Lower lobe of right lung (tissue), 2 donors: Measurements from ENCODE around the gene TXNIP. TPM values are rescaled to one million over a fixed set of nuclear protein-coding genes. Genes with fewer than 3 reads are reported as not detected.

Source experiments
- ATAC-seq, 2 donors: fragments of 200-7000 bp; cut with Tn5 transposase; one replicate each; pipeline ENCODE4 v1.9.1; 2020 to 2022; ENCODE audit warnings: mild to moderate bottlenecking in 2 of 2, moderate library complexity in 2 of 2
- DNase-seq: peaks from one replicate; pipeline ENCODE4 v3.0.0-alpha.2; 2020
- H3K27ac ChIP-seq: fragments of 200-600 bp; one replicate; pipeline ENCODE4 v1.8.0; 2022
- H3K27me3 ChIP-seq: fragments of 200-600 bp; one replicate; pipeline ENCODE4 v1.8.0; 2022; ENCODE audit warnings: low read depth
- H3K36me3 ChIP-seq: fragments of 200-600 bp; one replicate; pipeline ENCODE4 v1.8.0; 2022; ENCODE audit warnings: mild to moderate bottlenecking
- H3K4me1 ChIP-seq: fragments of 200-600 bp; one replicate; pipeline ENCODE4 v1.8.0; 2022
- H3K4me3 ChIP-seq: fragments of 200-600 bp; one replicate; pipeline ENCODE4 v1.8.0; 2022; ENCODE audit warnings: mild to moderate bottlenecking
- H3K9me3 ChIP-seq: fragments of 200-600 bp; one replicate; pipeline ENCODE4 v1.8.0; 2022
- CTCF ChIP-seq: fragments of 200-600 bp; IDR thresholded peaks from one replicate; pipeline ENCODE4 v1.8.0; 2022; ENCODE audit warnings: antibody characterized with exemption, mild to moderate bottlenecking
- intact Hi-C: fragments of 100-400 bp; cut with DNase I; formaldehyde crosslinking; loops from one replicate; pipeline ENCODE4 v1.11.0; 2022
- total RNA-seq: library from RNA; stranded (reverse); fragmentation: NEBNext Ultra II Directional; extraction: Animal tissue kit (Norgen Biotek cat#: 25700); gene quantifications from one replicate; pipeline ENCODE4 v1.2.1, GENCODE V29; 2021
- donor health status: DM: no; HTN: yes; CAD: no; lungs with severe emphysema.

Gene TXNIP
- total RNA-seq, 1 donor from 2014 or later: 1,554 TPM

- peaks cover 65% of the 10 kb centered on the region for H3K4me1 ChIP-seq
- TF ChIP-seq CTCF: no peak
- H3K27ac ChIP-seq: peak overlapping the region; percentile 80
- no peaks in the 10 kb centered on the region for H3K27me3 ChIP-seq
- no peaks in the 10 kb centered on the region for H3K36me3 ChIP-seq
- intact Hi-C loops: no loop called here
- ATAC-seq (no peak), DNase-seq (peak; percentile 71)
- no peaks in the 10 kb centered on the region for H3K9me3 ChIP-seq
- H3K4me3 ChIP-seq: peak overlapping the region; percentile 69
These were observed 34.8 kb downstream of the TXNIP start for GRCh38 chr1:145961425-145962156.

- Histone ChIP-seq H3K4me1 (peaks cover 69% of the 10 kb centered on the region), H3K4me3 (peak overlapping the region; percentile 69), H3K9me3 (no peaks in the 10 kb centered on the region), H3K36me3 (no peaks in the 10 kb centered on the region), H3K27me3 (no peaks in the 10 kb centered on the region), H3K27ac (peak overlapping the region; percentile 80)
- DNase-seq (no peak), ATAC-seq (no peak)
- TF ChIP-seq CTCF: no peak
- intact Hi-C loops: no loop called here
These were observed 35.3 kb downstream of the TXNIP start for GRCh38 chr1:145961109-145961424.

- H3K27me3 ChIP-seq: no peaks in the 10 kb centered on the region
- H3K9me3 ChIP-seq: no peaks in the 10 kb centered on the region
- TF ChIP-seq CTCF: peak; percentile 31
- intact Hi-C loops: no loop called here
- ATAC-seq: peak; percentile 48
- H3K36me3 ChIP-seq: no peaks in the 10 kb centered on the region
- peaks cover 69% of the 10 kb centered on the region for H3K4me1 ChIP-seq
- DNase-seq: peak; percentile 83
- H3K4me3 ChIP-seq: peak overlapping the region; percentile 69
- peak overlapping the region; percentile 80 for H3K27ac ChIP-seq
These were observed 35.8 kb downstream of the TXNIP start for GRCh38 chr1:145960468-145961108.

GRCh38 chr1:145959957-145960467 lies 36.4 kb downstream of the TXNIP start:
- Histone ChIP-seq H3K36me3 (no peaks in the 10 kb centered on the region), H3K27me3 (no peaks in the 10 kb centered on the region), H3K9me3 (no peaks in the 10 kb centered on the region), H3K4me1 (peaks cover 70% of the 10 kb centered on the region), H3K27ac (peak overlapping the region; percentile 80), H3K4me3 (peak overlapping the region; percentile 69)
- ATAC-seq: no peak
- no peak for DNase-seq
- intact Hi-C loops: no loop called here
- TF ChIP-seq CTCF: no peak

GRCh38 chr1:145959333-145959732 lies 37.0 kb downstream of the TXNIP start:
- DNase-seq (no peak), ATAC-seq (no peak)
- no peak overlapping the region for H3K27ac ChIP-seq
- H3K27me3 ChIP-seq: no peaks in the 10 kb centered on the region
- H3K4me3 ChIP-seq: no peak overlapping the region
- H3K4me1 ChIP-seq: peaks cover 76% of the 10 kb centered on the region
- no peak for TF ChIP-seq CTCF
- intact Hi-C loops: no loop called here
- H3K9me3 ChIP-seq: no peaks in the 10 kb centered on the region
- H3K36me3 ChIP-seq: no peaks in the 10 kb centered on the region
